GM10248 (cell line): ENCODE measurements around the gene NBR1.
"Not testable (repeated sequence)": the region's sequence is repeated elsewhere in the genome, so short reads cannot be mapped to it uniquely, and the experiment has no call there.

ENCODE experiments used
- CTCF ChIA-PET: fragments of 300-600 bp; sonication (Branson Sonifier 250); formaldehyde crosslinking; extraction: SDS; loops from one replicate; lab custom pipeline; 2021; ENCODE audit warnings: antibody characterized with exemption; lab: Yijun Ruan, JAX
- POLR2A ChIA-PET: fragments of 350-650 bp; sonication (Branson Sonifier 250); formaldehyde crosslinking; extraction: SDS; loops from one replicate; lab custom pipeline; 2020; ENCODE audit warnings: antibody characterized with exemption; lab: Yijun Ruan, JAX
- DNase-seq: peaks from one replicate; pipeline ENCODE4 v3.0.0; 2012; ENCODE audit errors: extremely low spot score
- CTCF ChIP-seq: IDR thresholded peaks from 2 replicates; pipeline ENCODE4 v1.5.1; 2012; ENCODE audit warnings: mild to moderate bottlenecking, low read depth; ENCODE audit errors: extremely low read depth, missing control alignments, control extremely low read depth

The NBR1 gene

DNA sequence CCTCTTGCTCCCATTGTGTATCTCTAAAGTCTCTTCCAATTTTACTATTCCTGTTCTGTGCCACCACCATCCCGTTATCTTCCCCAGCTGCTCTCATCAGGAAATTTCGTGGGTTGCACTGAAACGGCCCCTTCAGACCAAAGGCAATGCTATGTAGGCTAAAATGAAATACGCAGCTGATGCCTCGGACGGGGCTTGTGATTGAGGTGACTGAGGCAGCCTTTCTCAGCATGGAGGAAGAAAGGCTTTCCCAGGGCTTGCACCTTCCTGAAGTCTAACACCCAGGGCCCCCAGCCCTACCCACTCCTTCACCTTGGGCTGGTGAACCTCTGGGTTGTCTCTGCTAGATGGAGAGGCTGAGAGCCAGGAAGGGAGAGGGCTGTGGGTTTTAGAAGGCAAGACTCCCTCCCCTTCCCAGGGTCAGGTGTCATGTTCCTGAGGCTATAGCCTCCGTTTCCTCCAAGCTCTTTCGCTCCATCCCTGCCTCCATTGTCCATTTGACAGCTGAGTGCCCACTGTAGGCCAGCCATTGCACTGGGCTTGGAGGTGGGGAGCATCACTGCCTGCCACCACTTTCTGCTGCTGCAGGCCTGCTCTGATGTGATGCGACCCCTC, 49.6 kb downstream of the NBR1 start:
- DNase-seq: no peak
- no peak for TF ChIP-seq CTCF
- ChIA-PET CTCF (interaction anchor here (1.0 to 1.2 kb wide), 2 partner anchors 9 to 11 kb away, joined by 3 read pairs; partner anchors contain the start of gene TMEM106A), POLR2A (interaction anchor here (1.0 kb wide), 1 partner anchor 8 kb away, joined by 4 read pairs; the partner anchor contains the start of gene TMEM106A)

DNA sequence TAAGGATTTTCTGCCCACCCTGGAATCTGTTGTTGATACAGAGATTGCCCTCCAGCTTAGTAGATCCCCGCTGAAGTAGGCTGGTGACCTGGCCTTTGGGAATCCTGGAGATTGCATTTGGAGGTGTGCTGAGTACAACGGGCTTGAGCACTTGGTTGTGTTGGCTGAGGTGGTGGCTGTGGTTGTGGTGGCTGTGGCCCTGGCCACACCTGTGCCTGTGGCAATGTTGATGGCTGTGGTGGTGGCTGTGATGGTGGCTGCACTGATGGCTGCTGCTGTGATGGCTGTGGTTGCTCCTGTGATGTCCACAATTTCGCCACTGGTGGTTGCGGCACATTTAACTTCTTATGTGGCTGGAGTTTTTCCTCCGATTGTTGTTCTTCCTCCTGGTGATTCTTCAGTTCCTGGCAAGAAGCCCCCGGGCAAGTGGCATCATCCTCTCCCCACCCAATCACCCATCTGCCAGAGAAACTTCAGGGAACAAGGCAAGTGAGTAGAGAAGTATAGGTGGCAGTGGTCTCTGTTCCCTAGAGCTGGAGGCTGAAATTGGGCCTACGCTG, 53.2 kb downstream of the NBR1 start:
- ChIA-PET POLR2A (interaction anchor here (0.7 to 1.0 kb wide), 2 partner anchors 92 to 322 kb away, joined by 3 to 11 read pairs; partner anchors contain the start of gene ETV4), CTCF (interaction anchor here (1.6 to 2.7 kb wide), 2 partner anchors 10 to 12 kb away, joined by 4 to 13 read pairs; partner anchors contain the start of gene TMEM106A)
- TF ChIP-seq CTCF: no peak
- DNase-seq: no peak

DNA sequence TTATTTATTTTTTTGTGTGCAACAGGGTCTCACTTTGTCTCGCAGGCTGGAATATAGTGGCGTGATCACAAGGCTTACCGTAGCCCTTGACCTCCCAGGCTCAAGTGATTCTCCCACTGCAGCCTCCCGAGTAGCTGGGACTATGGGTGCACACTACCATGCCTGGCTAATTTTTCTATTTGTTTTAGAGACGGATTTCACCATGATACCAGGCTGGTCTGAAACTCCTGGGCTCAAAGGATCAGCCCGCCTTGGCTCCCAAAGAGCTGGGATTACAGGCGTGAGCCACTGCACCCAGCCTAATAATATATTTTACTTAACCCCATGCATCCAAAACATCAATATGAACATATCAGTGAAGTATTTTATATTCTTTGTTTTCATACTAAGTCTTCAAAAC, 55.4 kb downstream of the NBR1 start:
- ChIA-PET CTCF (interaction anchor here (1.3 to 1.5 kb wide), 2 partner anchors 12 to 99 kb away, joined by 3 to 4 read pairs; no protein-coding TSS in a partner anchor), POLR2A (interaction anchor here (1.7 kb wide), 1 partner anchor 15 kb away, joined by 5 read pairs; the partner anchor contains the start of gene TMEM106A)
- no peak for TF ChIP-seq CTCF
- DNase-seq: no peak

DNA sequence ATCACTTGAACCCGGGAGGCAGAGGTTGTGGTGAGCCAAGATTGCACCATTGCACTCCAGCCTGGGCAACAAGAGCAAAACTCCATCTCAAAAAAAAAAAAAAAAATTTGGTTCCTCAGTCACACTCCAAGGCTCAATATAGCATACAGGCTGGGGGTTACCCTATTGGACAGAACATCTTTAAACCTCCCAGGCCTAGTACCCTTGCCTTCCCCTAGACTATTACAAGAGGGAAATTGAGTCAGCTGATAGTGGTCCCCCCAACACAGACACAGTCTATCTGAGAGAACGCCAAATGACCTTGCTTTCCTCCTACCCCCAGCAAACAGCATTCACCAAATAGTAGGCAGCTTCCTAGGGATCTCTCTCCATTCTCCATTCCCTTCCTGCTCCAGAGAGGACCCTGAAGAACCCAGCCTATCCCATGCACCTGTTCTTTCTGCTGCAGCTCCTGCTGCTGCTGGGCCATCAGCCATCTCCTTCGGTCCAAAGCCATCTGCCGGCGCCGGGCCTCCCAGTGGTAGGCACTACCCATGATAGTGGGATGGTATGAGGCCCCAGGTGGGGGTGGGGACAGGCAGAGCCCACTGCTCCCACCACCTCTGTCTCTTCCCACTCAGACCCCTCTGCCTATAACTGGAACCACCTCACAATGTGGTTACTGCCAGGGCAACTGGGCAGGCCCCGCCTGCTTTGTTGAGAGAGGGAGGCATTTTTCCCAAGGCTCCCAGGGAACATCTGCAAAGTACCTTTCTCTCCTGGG, 57.2 kb downstream of the NBR1 start, which contains the start of gene CCDC200:
Gene CCDC200, minus strand, starts transcription at position 604 of the 763 bp plus-strand sequence. Its CDS starts 69 bp downstream, at position 535.
- CTCF ChIA-PET, POLR2A ChIA-PET, DNase-seq: not testable (repeated sequence)

DNA sequence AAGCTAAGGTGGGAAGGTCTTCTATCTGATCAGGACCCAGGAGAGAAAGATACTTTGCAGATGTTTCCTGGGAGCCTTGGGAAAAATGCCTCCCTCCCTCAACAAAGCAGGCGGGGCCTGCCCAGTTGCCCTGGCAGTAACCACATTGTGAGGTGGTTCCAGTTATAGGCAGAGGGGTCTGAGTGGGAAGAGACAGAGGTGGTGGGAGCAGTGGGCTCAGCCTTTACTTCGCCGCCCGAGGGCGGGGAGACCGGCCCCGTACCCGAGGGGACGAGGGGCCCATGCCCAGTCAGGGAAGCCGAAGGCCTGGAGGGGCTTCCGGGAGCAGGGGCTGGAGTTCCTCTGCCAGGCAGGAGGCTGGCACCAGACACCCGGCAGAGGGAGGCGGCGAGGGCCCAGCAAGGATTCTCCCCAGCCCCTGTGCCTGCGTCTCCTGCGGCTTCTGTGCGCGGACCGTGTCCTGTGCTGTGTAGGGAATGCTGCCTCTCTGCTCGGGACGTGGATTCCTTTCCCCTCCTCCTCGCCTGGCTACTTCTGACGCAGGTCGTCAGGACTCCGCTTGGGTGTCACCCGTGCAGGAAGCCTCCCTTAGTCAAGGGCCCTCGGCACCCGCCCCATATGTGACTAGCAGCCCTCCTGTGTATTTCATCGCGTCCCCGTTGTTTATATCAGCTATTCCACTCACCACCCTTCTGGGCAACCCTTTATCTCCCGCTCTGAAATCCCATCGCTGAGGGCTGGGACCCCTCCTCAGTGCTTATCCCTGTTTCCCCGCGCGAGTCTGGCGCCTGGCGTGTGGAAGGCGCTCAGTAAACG, 60.4 kb downstream of the NBR1 start:
- CTCF ChIA-PET, POLR2A ChIA-PET: not testable (repeated sequence)

GRCh38 chr17:43232021-43232699, 61.1 kb downstream of the NBR1 start:
- CTCF ChIA-PET, DNase-seq, POLR2A ChIA-PET: not testable (repeated sequence)

More for the DNA sequence above, 60.4 kb downstream of the NBR1 start:
- DNase-seq: not testable (repeated sequence)

- POLR2A ChIA-PET, DNase-seq, CTCF ChIA-PET: not testable (repeated sequence)
These were observed 62.2 kb downstream of the NBR1 start for GRCh38 chr17:43233263-43233662.

- DNase-seq, POLR2A ChIA-PET, CTCF ChIA-PET: not testable (repeated sequence)
These were observed 62.9 kb downstream of the NBR1 start, which contains the start of gene RNU2-1 for GRCh38 chr17:43233877-43234276. Gene RNU2-1 (minus strand): TSS chr17:43233977.

GRCh38 chr17:43239597-43239996, 68.6 kb downstream of the NBR1 start:
- DNase-seq, POLR2A ChIA-PET, CTCF ChIA-PET: not testable (repeated sequence)

DNA sequence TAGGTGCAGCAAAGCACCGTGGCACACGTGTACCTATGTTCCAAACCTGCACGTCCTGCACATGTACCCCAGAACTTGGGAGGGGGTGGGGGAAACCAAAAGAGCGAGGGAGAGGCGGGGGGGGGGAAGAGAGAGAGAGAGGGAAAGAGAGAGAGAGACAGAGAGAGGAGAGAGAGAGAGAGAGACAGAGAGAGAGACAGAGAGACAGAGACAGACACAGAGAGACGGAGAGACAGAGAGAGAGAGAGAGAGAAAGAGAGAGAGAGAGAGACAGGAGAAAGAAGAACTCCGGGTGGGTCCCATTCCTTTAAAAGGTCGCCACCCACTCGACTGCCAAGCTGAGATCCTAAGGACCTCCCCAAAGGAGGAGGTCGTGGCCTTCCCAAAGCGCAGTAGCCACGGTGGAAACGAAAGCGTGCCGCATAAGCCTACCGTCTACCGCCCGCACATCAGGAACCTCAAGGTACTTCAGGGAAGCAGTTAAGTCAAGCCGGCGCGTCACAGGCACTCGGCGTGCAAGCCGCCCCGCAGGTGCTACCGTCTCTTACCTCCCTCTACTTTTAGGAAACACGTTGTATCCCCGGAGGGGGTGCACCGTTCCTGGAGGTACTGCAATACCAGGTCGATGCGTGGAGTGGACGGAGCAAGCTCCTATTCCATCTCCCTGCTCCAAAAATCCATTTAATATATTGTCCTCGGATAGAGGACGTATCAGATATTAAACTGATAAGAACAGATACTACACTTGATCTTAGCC, 69.8 kb downstream of the NBR1 start:
- POLR2A ChIA-PET, CTCF ChIA-PET, DNase-seq: not testable (repeated sequence)

- POLR2A ChIA-PET, DNase-seq, CTCF ChIA-PET: not testable (repeated sequence)
These were observed 75.4 kb downstream of the NBR1 start for GRCh38 chr17:43246456-43246855.
